Measurements from ENCODE around the gene CIBAR2.
"Not testable (repeated sequence)": the region's sequence is repeated elsewhere in the genome, so short reads cannot be mapped to it uniquely, and the experiment has no call there.

The CIBAR2 gene

GRCh38 chr16:85127379-85127723 is 15.1 kb upstream of the CIBAR2 start:
- no peak for DNase-seq

- peak in 2 of 3 experiments; percentile 42 to 77 for DNase-seq
Observed at GRCh38 chr16:85126705-85127378, 14.6 kb upstream of the CIBAR2 start.

- no peak for DNase-seq
Observed at GRCh38 chr16:85126394-85126704, 14.1 kb upstream of the CIBAR2 start.

- DNase-seq, result peak in 1 of 3 experiments; percentile 15
Observed at GRCh38 chr16:85125570-85126393, 13.5 kb upstream of the CIBAR2 start.

GRCh38 chr16:85124636-85125346 is 12.5 kb upstream of the CIBAR2 start:
- no peak for DNase-seq

GRCh38 chr16:85123891-85124635 is 11.8 kb upstream of the CIBAR2 start:
- no peak for DNase-seq

GRCh38 chr16:85123441-85123840 is 11.2 kb upstream of the CIBAR2 start:
- DNase-seq, result not testable (repeated sequence)

GRCh38 chr16:85120006-85120340 is 7.7 kb upstream of the CIBAR2 start:
- no peak for DNase-seq

- no peak for DNase-seq
Observed at GRCh38 chr16:85117418-85117817, 5.1 kb upstream of the CIBAR2 start.

- DNase-seq, result peak; percentile 56 to 87 (median 75)
Observed at GRCh38 chr16:85114909-85115567, 2.8 kb upstream of the CIBAR2 start.

- no peak for DNase-seq
Observed at GRCh38 chr16:85113913-85114312, 1.6 kb upstream of the CIBAR2 start.

GRCh38 chr16:85113168-85113733 is 979 bp upstream of the CIBAR2 start:
- DNase-seq, result no peak

- DNase-seq, result no peak
Observed at GRCh38 chr16:85111184-85111583, 1.1 kb downstream of the CIBAR2 start.

- no peak for DNase-seq
Observed at GRCh38 chr16:85110105-85110504, 2.2 kb downstream of the CIBAR2 start.

GRCh38 chr16:85107532-85107931 is 4.7 kb downstream of the CIBAR2 start:
- DNase-seq, result no peak

- DNase-seq, result no peak
Observed at GRCh38 chr16:85107083-85107482, 5.2 kb downstream of the CIBAR2 start.

- DNase-seq, result peak in 2 of 3 experiments; percentile 47 to 80
Observed at GRCh38 chr16:85105475-85105874, 6.8 kb downstream of the CIBAR2 start.

- no peak for DNase-seq
Observed at GRCh38 chr16:85104821-85105391, 7.4 kb downstream of the CIBAR2 start.

- DNase-seq, result no peak
Observed at GRCh38 chr16:85104147-85104546, 8.1 kb downstream of the CIBAR2 start.

GRCh38 chr16:85103114-85104079 is 8.9 kb downstream of the CIBAR2 start:
- DNase-seq, result no peak

Data from NCI-H1417 (cell line).